SU-DHL-6 (cell line): ENCODE data around the gene TIMP2.

Experiments
- CTCF ChIP-seq: fragments of 200-600 bp; sonication (generic); IDR thresholded peaks from one replicate; pipeline ENCODE4 v1.5.1; 2017; ENCODE audit warnings: antibody characterized with exemption, mild to moderate bottlenecking, low read length, moderate library complexity; ENCODE audit not compliant: insufficient read depth, poor library complexity, severe bottlenecking
- EZH2phosphoT487 ChIP-seq: fragments of 200-600 bp; sonication (generic), shearing (Covaris generic); conservative IDR thresholded peaks from 2 replicates; pipeline ENCODE4 v1.6.1; 2018; ENCODE audit warnings: mild to moderate bottlenecking, antibody characterized with exemption, low read length, moderate library complexity, mixed read lengths

- TF ChIP-seq CTCF = no peak
- TF ChIP-seq EZH2phosphoT487 = no peak
Observed at GRCh38 chr17:78822552-78822951, 102.6 kb downstream of the TIMP2 start.
